Loucy (cell line): ENCODE measurements around the gene FBRSL1.

Experiments used
- H2AFZ ChIP-seq: fragments of 200-600 bp; sonication (generic); 2 replicates; pipeline ENCODE4 v1.6.0; 2016; ENCODE audit warnings: antibody characterized with exemption, mild to moderate bottlenecking, low read length, moderate library complexity
- H3F3A ChIP-seq: fragments of 200-600 bp; 2 replicates; pipeline ENCODE4 v1.6.0; 2016; ENCODE audit warnings: antibody characterized with exemption, low read depth, mild to moderate bottlenecking
- H3K27me3 ChIP-seq: fragments of 200-600 bp; sonication (generic); 2 replicates; pipeline ENCODE4 v1.6.1; 2014; ENCODE audit warnings: low read length, mild to moderate bottlenecking; ENCODE audit not compliant: insufficient read depth, poor library complexity, severe bottlenecking
- H3K36me3 ChIP-seq: fragments of 200-600 bp; sonication (generic); 2 replicates; pipeline ENCODE4 v1.6.1; 2016; ENCODE audit warnings: low read length; ENCODE audit not compliant: insufficient read depth
- H3K4me1 ChIP-seq: fragments of 200-600 bp; sonication (generic); 2 replicates; pipeline ENCODE4 v1.5.1; 2014; ENCODE audit warnings: low read length, mild to moderate bottlenecking; ENCODE audit not compliant: insufficient read depth, poor library complexity, severe bottlenecking
- H3K4me2 ChIP-seq: fragments of 200-600 bp; sonication (generic); 2 replicates; pipeline ENCODE4 v1.6.0; 2014; ENCODE audit warnings: antibody characterized with exemption, low read length, low read depth, mild to moderate bottlenecking; ENCODE audit not compliant: poor library complexity, severe bottlenecking
- H3K4me3 ChIP-seq: fragments of 200-600 bp; sonication (generic); 2 replicates; pipeline ENCODE4 v1.5.1; 2014; ENCODE audit warnings: low read length, mild to moderate bottlenecking, mixed read lengths; ENCODE audit not compliant: poor library complexity, severe bottlenecking
- H3K79me2 ChIP-seq: fragments of 200-600 bp; sonication (generic); 2 replicates; pipeline ENCODE4 v1.6.1; 2014; ENCODE audit warnings: low read length; ENCODE audit not compliant: insufficient read depth
- H3K9ac ChIP-seq: fragments of 200-600 bp; sonication (generic); 2 replicates; pipeline ENCODE4 v1.6.0; 2014; ENCODE audit warnings: mild to moderate bottlenecking, low read depth, low read length, moderate library complexity; ENCODE audit not compliant: poor library complexity, severe bottlenecking
- H3K9me2 ChIP-seq: fragments of 200-600 bp; sonication (generic); replicated peaks from 2 replicates; pipeline ENCODE4 v1.6.1; 2016; ENCODE audit warnings: low read depth, low read length, mixed read lengths
- H3K9me3 ChIP-seq: fragments of 200-600 bp; sonication (generic); 2 replicates; pipeline ENCODE4 v1.6.1; 2014; ENCODE audit warnings: mild to moderate bottlenecking, antibody characterized with exemption, low read length, low read depth; ENCODE audit not compliant: insufficient read depth
- H4K20me1 ChIP-seq: fragments of 200-600 bp; sonication (generic); 2 replicates; pipeline ENCODE4 v1.6.0; 2014; ENCODE audit warnings: antibody characterized with exemption, low read length, mild to moderate bottlenecking; ENCODE audit not compliant: insufficient read depth, poor library complexity, severe bottlenecking
- CTCF ChIP-seq: fragments of 200-600 bp; sonication (generic); conservative IDR thresholded peaks from 2 replicates; pipeline ENCODE4 v1.5.1; 2014; ENCODE audit warnings: mild to moderate bottlenecking, antibody characterized with exemption, low read length
- EZH2phosphoT487 ChIP-seq: fragments of 200-600 bp; IDR thresholded peaks from 2 replicates; pipeline ENCODE4 v1.6.1; 2018; ENCODE audit warnings: antibody characterized with exemption, mild to moderate bottlenecking, moderate library complexity, borderline replicate concordance

Gene FBRSL1

GRCh38 chr12:132480623-132481132 lies 9.3 kb upstream of the FBRSL1 start:
- no peaks in the 10 kb centered on the region for H3K79me2 ChIP-seq
- no peak overlapping the region for H3K4me2 ChIP-seq
- H3F3A ChIP-seq: no peaks in the 10 kb centered on the region
- H2AFZ ChIP-seq: no peak overlapping the region
- H3K36me3 ChIP-seq: no peaks in the 10 kb centered on the region
- H3K9ac ChIP-seq: no peak overlapping the region
- H3K27me3 ChIP-seq: no peaks in the 10 kb centered on the region
- H3K4me3 ChIP-seq: no peak overlapping the region
- TF ChIP-seq CTCF (no peak), EZH2phosphoT487 (no peak)
- H3K4me1 ChIP-seq: peaks cover 9% of the 10 kb centered on the region
- H4K20me1 ChIP-seq: no peaks in the 10 kb centered on the region
- no peaks in the 10 kb centered on the region for H3K9me2 ChIP-seq
- no peaks in the 10 kb centered on the region for H3K9me3 ChIP-seq

GRCh38 chr12:132481345-132481744 lies 8.6 kb upstream of the FBRSL1 start:
- Histone ChIP-seq H3K36me3 (no peaks in the 10 kb centered on the region), H3K9me3 (no peaks in the 10 kb centered on the region), H3K27me3 (no peaks in the 10 kb centered on the region), H3K4me1 (peaks cover 13% of the 10 kb centered on the region), H3K9me2 (no peaks in the 10 kb centered on the region), H3F3A (no peaks in the 10 kb centered on the region), H3K4me3 (no peak overlapping the region), H4K20me1 (no peaks in the 10 kb centered on the region), H3K79me2 (no peaks in the 10 kb centered on the region), H2AFZ (no peak overlapping the region), H3K4me2 (no peak overlapping the region), H3K9ac (no peak overlapping the region)
- TF ChIP-seq CTCF: no peak
- no peak for TF ChIP-seq EZH2phosphoT487

GRCh38 chr12:132481771-132482745 lies 7.9 kb upstream of the FBRSL1 start:
- no peaks in the 10 kb centered on the region for H3K79me2 ChIP-seq
- TF ChIP-seq CTCF (no peak), EZH2phosphoT487 (no peak)
- H3K4me1 ChIP-seq: peaks cover 20% of the 10 kb centered on the region

More at GRCh38 chr12:132481771-132482745, 7.9 kb upstream of the FBRSL1 start:
- Histone ChIP-seq H2AFZ (no peak overlapping the region), H3K27me3 (no peaks in the 10 kb centered on the region), H3K9ac (no peak overlapping the region), H3K4me3 (no peak overlapping the region), H3F3A (no peaks in the 10 kb centered on the region), H3K9me3 (no peaks in the 10 kb centered on the region), H3K36me3 (no peaks in the 10 kb centered on the region), H4K20me1 (no peaks in the 10 kb centered on the region), H3K9me2 (no peaks in the 10 kb centered on the region), H3K4me2 (no peak overlapping the region)
